SU-DHL-6 (cell line): ENCODE measurements around the gene CTBS.

ENCODE experiments used
- H2AFZ ChIP-seq: fragments of 200-600 bp; sonication (generic); 2 replicates; pipeline ENCODE4 v1.6.1; 2014; ENCODE audit warnings: low read depth, mild to moderate bottlenecking, moderate library complexity, mixed read lengths, antibody characterized with exemption, low read length; ENCODE audit not compliant: severe bottlenecking
- H3F3A ChIP-seq: fragments of 200-600 bp; shearing (Covaris generic); 2 replicates; pipeline ENCODE4 v1.6.0; 2016; ENCODE audit warnings: antibody characterized with exemption, mild to moderate bottlenecking; ENCODE audit not compliant: insufficient read depth
- H3K27ac ChIP-seq: fragments of 200-600 bp; sonication (generic); 2 replicates; pipeline ENCODE4 v1.5.1; 2016; ENCODE audit warnings: low read depth, mild to moderate bottlenecking, low read length, moderate library complexity, mixed read lengths
- H3K27me3 ChIP-seq: fragments of 200-600 bp; sonication (generic), shearing (Covaris generic); 2 replicates; pipeline ENCODE4 v1.6.0; 2014; ENCODE audit warnings: mild to moderate bottlenecking, low read length
- H3K36me3 ChIP-seq: fragments of 200-600 bp; sonication (generic); 2 replicates; pipeline ENCODE4 v1.6.1; 2014; ENCODE audit warnings: mild to moderate bottlenecking, low read length, mixed read lengths
- H3K4me2 ChIP-seq: fragments of 300-600, 200-600 bp; shearing (Covaris generic), sonication (generic); 2 replicates; pipeline ENCODE4 v1.6.0; 2014; ENCODE audit warnings: low read length, low read depth, mild to moderate bottlenecking; ENCODE audit not compliant: poor library complexity, severe bottlenecking
- H3K4me3 ChIP-seq: fragments of 200-600 bp; sonication (generic); 2 replicates; pipeline ENCODE4 v1.5.1; 2014; ENCODE audit warnings: antibody characterized with exemption, low read length, mild to moderate bottlenecking, mixed read lengths; ENCODE audit not compliant: insufficient read depth, poor library complexity, severe bottlenecking
- H3K79me2 ChIP-seq: fragments of 200-600 bp; sonication (generic); 2 replicates; pipeline ENCODE4 v1.6.1; 2014; ENCODE audit warnings: mild to moderate bottlenecking, low read length, moderate library complexity; ENCODE audit not compliant: insufficient read depth
- H3K9ac ChIP-seq: fragments of 200-600 bp; sonication (generic); 2 replicates; pipeline ENCODE4 v1.7.0; 2014; ENCODE audit warnings: mild to moderate bottlenecking, low read length
- H3K9me2 ChIP-seq: fragments of 200-600 bp; sonication (generic); replicated peaks from 2 replicates; pipeline ENCODE4 v1.6.1; 2014; ENCODE audit warnings: low read length; ENCODE audit not compliant: insufficient read depth
- H3K9me3 ChIP-seq: fragments of 200-600 bp; sonication (generic); 2 replicates; pipeline ENCODE4 v1.6.1; 2014; ENCODE audit warnings: low read length, mixed read lengths; ENCODE audit not compliant: insufficient read depth
- H4K20me1 ChIP-seq: fragments of 200-600 bp; sonication (generic); 2 replicates; pipeline ENCODE4 v1.6.1; 2014; ENCODE audit warnings: low read depth, mild to moderate bottlenecking, antibody characterized with exemption, low read length, moderate library complexity, mixed read lengths
- EZH2phosphoT487 ChIP-seq: fragments of 200-600 bp; sonication (generic), shearing (Covaris generic); conservative IDR thresholded peaks from 2 replicates; pipeline ENCODE4 v1.6.1; 2018; ENCODE audit warnings: mild to moderate bottlenecking, antibody characterized with exemption, low read length, moderate library complexity, mixed read lengths
- TF ChIP-seq, protein P1 (sequence below): fragments of 200-600 bp; sonication (generic); IDR thresholded peaks from one replicate; pipeline ENCODE4 v1.5.1; 2017; ENCODE audit warnings: antibody characterized with exemption, mild to moderate bottlenecking, low read length, moderate library complexity; ENCODE audit not compliant: insufficient read depth, poor library complexity, severe bottlenecking

Gene CTBS

DNA sequence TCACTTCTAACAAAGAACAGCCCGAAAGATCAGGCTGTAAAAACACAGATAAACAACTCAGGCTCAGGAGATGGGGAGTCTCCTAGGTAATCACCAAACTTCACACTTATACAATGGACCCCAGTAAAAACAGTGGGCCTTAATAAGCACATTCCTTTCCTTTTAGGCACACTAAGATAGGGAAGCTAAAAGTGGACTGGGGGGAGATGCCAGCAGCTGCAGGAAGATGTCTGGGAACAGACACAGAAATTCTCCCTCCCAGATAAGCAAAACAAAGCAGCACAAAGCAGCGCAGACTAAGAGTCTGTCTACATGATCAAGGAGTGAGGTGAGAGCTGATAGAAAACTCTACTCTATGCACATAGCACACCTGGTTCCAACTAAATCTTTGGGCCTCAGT lies 29.0 kb upstream of the CTBS start:
- no peak overlapping the region for H3K9ac ChIP-seq
- H3K27ac ChIP-seq: no peak overlapping the region
- no peak overlapping the region for H3K4me2 ChIP-seq
- H3K36me3 ChIP-seq: no peaks in the 10 kb centered on the region
- H2AFZ ChIP-seq: no peak overlapping the region
- no peaks in the 10 kb centered on the region for H3K27me3 ChIP-seq
- H3K9me3 ChIP-seq: peaks cover 22% of the 10 kb centered on the region
- no peaks in the 10 kb centered on the region for H4K20me1 ChIP-seq
- TF ChIP-seq, protein P1, sequence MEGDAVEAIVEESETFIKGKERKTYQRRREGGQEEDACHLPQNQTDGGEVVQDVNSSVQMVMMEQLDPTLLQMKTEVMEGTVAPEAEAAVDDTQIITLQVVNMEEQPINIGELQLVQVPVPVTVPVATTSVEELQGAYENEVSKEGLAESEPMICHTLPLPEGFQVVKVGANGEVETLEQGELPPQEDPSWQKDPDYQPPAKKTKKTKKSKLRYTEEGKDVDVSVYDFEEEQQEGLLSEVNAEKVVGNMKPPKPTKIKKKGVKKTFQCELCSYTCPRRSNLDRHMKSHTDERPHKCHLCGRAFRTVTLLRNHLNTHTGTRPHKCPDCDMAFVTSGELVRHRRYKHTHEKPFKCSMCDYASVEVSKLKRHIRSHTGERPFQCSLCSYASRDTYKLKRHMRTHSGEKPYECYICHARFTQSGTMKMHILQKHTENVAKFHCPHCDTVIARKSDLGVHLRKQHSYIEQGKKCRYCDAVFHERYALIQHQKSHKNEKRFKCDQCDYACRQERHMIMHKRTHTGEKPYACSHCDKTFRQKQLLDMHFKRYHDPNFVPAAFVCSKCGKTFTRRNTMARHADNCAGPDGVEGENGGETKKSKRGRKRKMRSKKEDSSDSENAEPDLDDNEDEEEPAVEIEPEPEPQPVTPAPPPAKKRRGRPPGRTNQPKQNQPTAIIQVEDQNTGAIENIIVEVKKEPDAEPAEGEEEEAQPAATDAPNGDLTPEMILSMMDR: no peak
- TF ChIP-seq EZH2phosphoT487: no peak
- H3K79me2 ChIP-seq: no peaks in the 10 kb centered on the region
- H3K9me2 ChIP-seq: no peaks in the 10 kb centered on the region
- H3F3A ChIP-seq: no peaks in the 10 kb centered on the region
- no peak overlapping the region for H3K4me3 ChIP-seq

DNA sequence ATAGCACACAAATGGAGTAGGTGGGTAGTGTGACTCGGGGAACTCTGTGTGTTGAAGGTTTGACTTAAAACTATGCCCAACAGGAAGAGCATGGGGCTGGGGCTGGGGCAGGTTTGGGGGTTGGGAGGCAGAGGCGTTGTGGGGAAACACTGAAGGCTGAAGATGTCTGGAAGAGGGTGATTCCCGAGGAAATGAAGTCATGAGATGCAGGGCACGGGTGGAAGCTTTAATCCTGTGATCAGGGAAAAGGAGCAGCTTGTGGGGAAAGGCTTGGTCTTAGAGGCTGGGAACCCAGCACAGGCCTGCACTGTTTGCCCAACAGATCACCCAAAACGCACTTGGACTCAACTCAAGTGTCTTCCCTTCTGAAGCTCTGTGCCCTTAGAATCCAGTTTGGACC lies 26.6 kb upstream of the CTBS start:
- H4K20me1 ChIP-seq: no peaks in the 10 kb centered on the region
- H3K4me3 ChIP-seq: no peak overlapping the region
- no peaks in the 10 kb centered on the region for H3K36me3 ChIP-seq
- H3F3A ChIP-seq: no peaks in the 10 kb centered on the region
- H3K9ac ChIP-seq: no peak overlapping the region
- no peak overlapping the region for H2AFZ ChIP-seq
- no peak overlapping the region for H3K4me2 ChIP-seq
- no peaks in the 10 kb centered on the region for H3K9me2 ChIP-seq
- H3K79me2 ChIP-seq: no peaks in the 10 kb centered on the region
- no peak for TF ChIP-seq EZH2phosphoT487
- TF ChIP-seq, protein P1: no peak
- no peaks in the 10 kb centered on the region for H3K27me3 ChIP-seq
- peaks cover 19% of the 10 kb centered on the region for H3K9me3 ChIP-seq
- no peak overlapping the region for H3K27ac ChIP-seq

DNA sequence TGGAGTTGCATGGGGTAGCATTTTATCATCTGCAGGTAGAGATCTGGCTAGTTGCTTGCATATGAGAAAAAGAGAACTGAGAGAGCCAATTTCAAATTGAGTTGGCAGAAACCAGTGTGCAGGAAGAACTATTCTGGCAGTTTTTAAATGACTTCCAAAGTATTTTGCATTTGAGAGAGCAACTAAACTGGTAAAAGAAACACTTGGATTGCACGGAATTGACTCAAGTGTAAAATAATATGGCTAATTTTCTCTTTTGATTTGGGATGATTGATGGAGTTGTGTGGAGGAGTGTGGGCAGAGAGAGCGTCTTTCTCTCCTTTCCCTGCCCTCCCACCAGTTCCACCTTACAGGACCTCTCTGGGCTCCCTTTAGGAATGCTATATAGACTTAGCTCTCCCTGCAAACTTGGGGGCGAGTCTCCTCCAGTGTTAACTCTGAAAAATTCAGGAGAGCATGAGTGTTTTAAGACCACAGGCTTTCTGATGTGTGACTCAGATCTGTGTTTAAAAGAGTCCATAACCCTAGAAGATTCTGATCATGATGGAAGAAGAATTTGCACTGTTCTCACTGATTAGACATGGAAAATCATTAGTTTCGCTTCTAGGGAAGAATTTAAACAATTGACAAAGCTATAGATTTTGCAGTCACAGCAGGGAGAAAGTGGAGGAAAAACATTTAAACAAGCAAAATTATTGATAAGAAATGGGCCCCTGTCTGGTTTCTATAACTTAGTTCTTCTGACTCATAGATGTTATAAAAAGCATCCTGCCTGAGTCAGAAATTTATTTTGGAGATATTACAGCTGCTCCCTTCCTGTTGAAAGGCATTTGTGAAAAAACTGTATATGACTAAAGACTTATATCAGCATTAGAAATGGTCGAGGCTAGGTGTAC lies 24.9 kb upstream of the CTBS start:
- Histone ChIP-seq H3K4me3 (no peak overlapping the region), H3K4me2 (no peak overlapping the region), H4K20me1 (no peaks in the 10 kb centered on the region), H3K9ac (no peak overlapping the region), H3K79me2 (no peaks in the 10 kb centered on the region), H3K9me3 (peaks cover 2% of the 10 kb centered on the region; the same call in 1 of the 2 replicates), H3K9me2 (no peaks in the 10 kb centered on the region), H3K36me3 (no peaks in the 10 kb centered on the region), H2AFZ (no peak overlapping the region), H3F3A (no peaks in the 10 kb centered on the region), H3K27me3 (no peaks in the 10 kb centered on the region), H3K27ac (no peak overlapping the region)
- TF ChIP-seq EZH2phosphoT487: no peak
- TF ChIP-seq, protein P1: no peak
